Caco-2 (cell line): ENCODE data around the gene KCNJ11. TPM values are rescaled to one million over a fixed set of nuclear protein-coding genes. Genes with fewer than 3 reads are reported as not detected.

ENCODE experiments used
- BruUV-seq: library from RNA; stranded (reverse); fragments of 400-500 nt; replicated peaks from 2 replicates; lab custom pipeline; 2021; lab: Mats Ljungman, UMichigan
- CTCF ChIA-PET: fragments of 300-600 bp; sonication (Branson Sonifier 250); formaldehyde crosslinking; loops from one replicate; lab custom pipeline; 2022; ENCODE audit warnings: antibody characterized with exemption; lab: Charles Lee
- POLR2A ChIA-PET: fragments of 300-600 bp; sonication (Branson Sonifier 250); formaldehyde crosslinking; loops from one replicate; lab custom pipeline; 2022; ENCODE audit warnings: antibody characterized with exemption; lab: Charles Lee
- DNase-seq, 2 experiments: peaks; one replicate each; pipeline versions ENCODE4 v3.0.0 to v3.0.0-alpha.2; 2020 to 2022
- H3K27me3 ChIP-seq: replicated peaks from 2 replicates; pipeline ENCODE4 v1.6.0; 2011; ENCODE audit warnings: low read length; ENCODE audit not compliant: control insufficient read depth, insufficient read depth
- H3K36me3 ChIP-seq: 2 replicates; pipeline ENCODE4 v1.5.1; 2011; ENCODE audit warnings: low read length; ENCODE audit not compliant: control insufficient read depth, insufficient read depth
- H3K4me1 ChIP-seq: fragments of 250-450 bp; sonication (Bioruptor Pico); 2 replicates; pipeline ENCODE4 v1.5.1; 2020; ENCODE audit warnings: mild to moderate bottlenecking
- H3K4me3 ChIP-seq: 2 replicates; pipeline ENCODE4 v1.5.1; 2011; ENCODE audit warnings: low read depth, mild to moderate bottlenecking, control low read depth, low read length
- H3K9me3 ChIP-seq: fragments of 250-450 bp; sonication (Bioruptor Pico); 2 replicates; pipeline ENCODE4 v1.5.1; 2020; ENCODE audit warnings: mild to moderate bottlenecking, moderate library complexity
- H3K27ac Mint-ChIP-seq: one replicate; pipeline ENCODE4 v1.8.0; 2022; ENCODE audit warnings: mixed read lengths; ENCODE audit not compliant: unreplicated experiment
- H3K27me3 Mint-ChIP-seq: one replicate; pipeline ENCODE4 v1.8.0; 2022; ENCODE audit warnings: mixed read lengths; ENCODE audit not compliant: insufficient read depth, unreplicated experiment
- H3K36me3 Mint-ChIP-seq: one replicate; pipeline ENCODE4 v1.8.0; 2022; ENCODE audit warnings: mild to moderate bottlenecking, mixed read lengths; ENCODE audit not compliant: insufficient read depth, unreplicated experiment
- H3K4me1 Mint-ChIP-seq: one replicate; pipeline ENCODE4 v1.8.0; 2022; ENCODE audit warnings: low read depth, mixed read lengths; ENCODE audit not compliant: unreplicated experiment
- H3K4me3 Mint-ChIP-seq: one replicate; pipeline ENCODE4 v1.8.0; 2022; ENCODE audit warnings: mild to moderate bottlenecking, moderate library complexity, mixed read lengths; ENCODE audit not compliant: unreplicated experiment
- H3K9me3 Mint-ChIP-seq: one replicate; pipeline ENCODE4 v1.8.0; 2022; ENCODE audit warnings: mixed read lengths; ENCODE audit not compliant: unreplicated experiment
- intact Hi-C: fragments of 100-400 bp; cut with micrococcal nuclease; formaldehyde crosslinking; loops from one replicate; pipeline ENCODE4 v1.10.0; 2022; ENCODE audit not compliant: unreplicated experiment
- total RNA-seq: library from RNA; stranded (reverse); gene quantifications from 2 replicates; pipeline ENCODE4 v1.2.3, GENCODE V29; 2022
- TF ChIP-seq, protein P1 (sequence below), 2 experiments: fragments of 200-600 bp in 1 of 2; IDR thresholded peaks; 1 replicate in 1 of 2; 2 replicates in 1 of 2; pipeline versions ENCODE4 v1.5.1 to v1.8.0; 2011 to 2022; ENCODE audit warnings: antibody characterized with exemption in 1 of 2, control low read depth in 1 of 2, inconsistent platforms in 1 of 2, low read depth in 1 of 2, low read length in 1 of 2, mild to moderate bottlenecking in 1 of 2, moderate library complexity in 1 of 2; ENCODE audit not compliant: insufficient read depth in 1 of 2, severe bottlenecking in 1 of 2, unreplicated experiment in 1 of 2

Gene KCNJ11
- total RNA-seq, 1 experiment from 2014 or later, result 3.4 TPM

DNA sequence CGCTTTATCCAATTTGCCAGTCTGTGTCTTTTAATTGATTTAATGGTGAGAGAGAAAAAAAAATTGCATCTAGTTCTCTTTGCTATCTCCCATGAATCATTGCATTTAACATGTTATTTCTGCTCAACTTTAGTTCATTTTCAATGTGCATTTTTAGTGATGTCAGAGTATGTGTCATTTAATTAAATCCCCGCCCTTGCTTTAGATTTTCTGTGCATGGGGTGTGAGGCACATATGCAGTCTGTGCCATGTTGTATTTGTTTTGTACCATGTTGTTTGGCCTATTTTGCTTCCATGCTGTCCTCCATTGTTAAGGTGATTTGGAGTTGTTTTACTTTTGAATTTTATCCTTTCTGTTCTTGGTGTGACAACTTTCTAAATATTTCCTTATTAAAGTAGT lies 45.2 kb downstream of the KCNJ11 start:
- Histone ChIP-seq H3K9me3 (no peaks in the 10 kb centered on the region), H3K4me3 (no peak overlapping the region), H3K36me3 (no peaks in the 10 kb centered on the region), H3K27me3 (no peaks in the 10 kb centered on the region), H3K4me1 (no peaks in the 10 kb centered on the region)
- ChIA-PET CTCF (no interaction called here), POLR2A (no interaction called here)
- TF ChIP-seq, protein P1, sequence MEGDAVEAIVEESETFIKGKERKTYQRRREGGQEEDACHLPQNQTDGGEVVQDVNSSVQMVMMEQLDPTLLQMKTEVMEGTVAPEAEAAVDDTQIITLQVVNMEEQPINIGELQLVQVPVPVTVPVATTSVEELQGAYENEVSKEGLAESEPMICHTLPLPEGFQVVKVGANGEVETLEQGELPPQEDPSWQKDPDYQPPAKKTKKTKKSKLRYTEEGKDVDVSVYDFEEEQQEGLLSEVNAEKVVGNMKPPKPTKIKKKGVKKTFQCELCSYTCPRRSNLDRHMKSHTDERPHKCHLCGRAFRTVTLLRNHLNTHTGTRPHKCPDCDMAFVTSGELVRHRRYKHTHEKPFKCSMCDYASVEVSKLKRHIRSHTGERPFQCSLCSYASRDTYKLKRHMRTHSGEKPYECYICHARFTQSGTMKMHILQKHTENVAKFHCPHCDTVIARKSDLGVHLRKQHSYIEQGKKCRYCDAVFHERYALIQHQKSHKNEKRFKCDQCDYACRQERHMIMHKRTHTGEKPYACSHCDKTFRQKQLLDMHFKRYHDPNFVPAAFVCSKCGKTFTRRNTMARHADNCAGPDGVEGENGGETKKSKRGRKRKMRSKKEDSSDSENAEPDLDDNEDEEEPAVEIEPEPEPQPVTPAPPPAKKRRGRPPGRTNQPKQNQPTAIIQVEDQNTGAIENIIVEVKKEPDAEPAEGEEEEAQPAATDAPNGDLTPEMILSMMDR (IDR thresholded peaks at IDR 0.05; ENCODE audit: insufficient read depth in 1 of 2, low read depth in 1 of 2, low read length in 1 of 2, severe bottlenecking in 1 of 2, unreplicated experiment in 1 of 2), result no peak
- H3K27ac Mint-ChIP-seq, result no peak overlapping the region
- no peaks in the 10 kb centered on the region for H3K36me3 Mint-ChIP-seq
- no peak overlapping the region for H3K4me3 Mint-ChIP-seq
- intact Hi-C loops, result no loop called here
- no TSS peak for BruUV-seq
- H3K9me3 Mint-ChIP-seq, result no peaks in the 10 kb centered on the region
- no peak for DNase-seq
- H3K4me1 Mint-ChIP-seq, result no peaks in the 10 kb centered on the region
- peaks cover 6% of the 10 kb centered on the region for H3K27me3 Mint-ChIP-seq

Other genes starting within 250 kb of the KCNJ11 start
- 138 and 140 TPM in 2 replicates for gene PIK3C2A, start 180.7 kb downstream of the KCNJ11 start, total RNA-seq
- 54.5 and 66.6 TPM in 2 replicates for gene NUCB2, start 111.9 kb downstream of the KCNJ11 start, total RNA-seq
- gene NCR3LG1, start 36.9 kb downstream of the KCNJ11 start, total RNA-seq, result 14.6 and 14.8 TPM in 2 replicates
- 0.09 TPM in 1 of 2 replicates, not detected in the other for gene ABCC8, start 88.2 kb upstream of the KCNJ11 start, total RNA-seq
- gene USH1C, start 155.8 kb upstream of the KCNJ11 start, total RNA-seq, result 101 and 113 TPM in 2 replicates
- 0.95 and 2.5 TPM in 2 replicates for gene OTOG, start 158.6 kb upstream of the KCNJ11 start, total RNA-seq